Astrocyte (in vitro differentiated cells and primary cell): ENCODE results near the gene RBM17.

Experiments used
- CTCF ChIP-seq: IDR thresholded peaks from 2 replicates; pipeline ENCODE4 v1.5.1; 2011; ENCODE audit warnings: low read depth, mild to moderate bottlenecking, inconsistent platforms, low read length, moderate library complexity; ENCODE audit not compliant: insufficient read depth
- EZH2 ChIP-seq: IDR thresholded peaks from 2 replicates; pipeline ENCODE4 v1.6.1; 2012; ENCODE audit warnings: mild to moderate bottlenecking, low read length, inconsistent platforms; ENCODE audit not compliant: insufficient read depth

- TF ChIP-seq CTCF = no peak
- no peak for TF ChIP-seq EZH2
Measured at GRCh38 chr10:6148251-6148701, 59.4 kb downstream of the RBM17 start.
